Epithelial cell of prostate (primary cell): ENCODE results near the gene ZFP57.
"Not testable (repeated sequence)": the region's sequence is repeated elsewhere in the genome, so short reads cannot be mapped to it uniquely, and the experiment has no call there.

Source experiments
- DNase-seq: peaks from one replicate; pipeline ENCODE4 v3.0.0-alpha.2; 2011; ENCODE audit warnings: low read depth, low spot score
- H3K27ac ChIP-seq: fragments of 450-650 bp; 2 replicates; pipeline ENCODE4 v1.5.1; 2017; ENCODE audit warnings: mild to moderate bottlenecking

The ZFP57 gene

GRCh38 chr6:29696147-29697125 is 15.5 kb upstream of the ZFP57 start:
- H3K27ac ChIP-seq, result no peak overlapping the region
- no peak for DNase-seq

GRCh38 chr6:29694637-29695036 is 13.7 kb upstream of the ZFP57 start:
- no peak overlapping the region for H3K27ac ChIP-seq
- no peak for DNase-seq

- no peak overlapping the region for H3K27ac ChIP-seq
- no peak for DNase-seq
Observed at GRCh38 chr6:29685718-29686326, 4.9 kb upstream of the ZFP57 start.

DNA sequence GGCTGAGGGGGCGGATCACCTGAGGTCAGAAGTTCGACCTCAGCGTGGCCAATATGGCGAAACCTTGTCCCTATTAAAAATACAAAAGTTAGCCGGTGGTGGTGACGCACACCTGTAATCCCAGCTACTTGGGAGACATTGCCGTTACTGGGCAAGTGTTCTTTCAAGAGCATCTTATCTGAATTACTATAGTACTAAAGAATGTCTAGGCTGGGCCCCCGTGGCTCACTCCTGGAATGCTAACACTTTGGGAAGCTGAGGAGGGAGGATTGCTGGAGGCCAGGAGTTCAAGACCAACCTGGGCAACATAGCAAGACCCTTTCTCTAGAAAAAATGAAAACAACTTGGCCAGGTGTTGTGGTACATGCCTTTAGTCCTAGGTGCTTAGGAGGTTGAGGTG is 859 bp upstream of the ZFP57 start:
- no peak overlapping the region for H3K27ac ChIP-seq
- DNase-seq, result no peak

DNA sequence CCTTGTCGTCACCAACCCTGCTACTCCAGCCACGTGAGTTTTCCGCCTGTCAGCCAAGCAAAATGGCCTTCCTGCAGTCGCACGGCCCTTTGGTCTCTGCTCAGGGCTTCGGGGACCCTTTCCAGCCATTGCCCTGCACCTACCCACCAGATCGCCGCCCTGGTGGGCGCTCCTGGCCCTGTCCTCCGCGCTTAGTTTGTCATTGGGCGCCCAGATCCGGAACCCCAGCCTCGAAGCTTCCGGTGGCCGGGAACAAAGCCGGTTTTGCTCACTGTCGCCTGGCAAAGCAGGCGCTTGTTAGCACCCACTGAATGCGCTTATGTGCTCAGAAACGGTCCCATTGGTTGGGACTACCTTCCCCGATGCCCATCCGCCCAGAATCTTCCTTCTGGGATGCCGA is 536 bp downstream of the ZFP57 start:
- no peak for DNase-seq
- peak overlapping the region; percentile 97 for H3K27ac ChIP-seq

GRCh38 chr6:29679962-29680361 is 990 bp downstream of the ZFP57 start:
- peak overlapping the region; percentile 97 for H3K27ac ChIP-seq
- DNase-seq, result no peak

GRCh38 chr6:29678114-29678513 is 2.8 kb downstream of the ZFP57 start:
- peak overlapping the region; percentile 97 for H3K27ac ChIP-seq
- peak; percentile 37 for DNase-seq

- H3K27ac ChIP-seq, result peak overlapping the region; percentile 97
Observed at GRCh38 chr6:29676981-29677601, 3.9 kb downstream of the ZFP57 start.

DNA sequence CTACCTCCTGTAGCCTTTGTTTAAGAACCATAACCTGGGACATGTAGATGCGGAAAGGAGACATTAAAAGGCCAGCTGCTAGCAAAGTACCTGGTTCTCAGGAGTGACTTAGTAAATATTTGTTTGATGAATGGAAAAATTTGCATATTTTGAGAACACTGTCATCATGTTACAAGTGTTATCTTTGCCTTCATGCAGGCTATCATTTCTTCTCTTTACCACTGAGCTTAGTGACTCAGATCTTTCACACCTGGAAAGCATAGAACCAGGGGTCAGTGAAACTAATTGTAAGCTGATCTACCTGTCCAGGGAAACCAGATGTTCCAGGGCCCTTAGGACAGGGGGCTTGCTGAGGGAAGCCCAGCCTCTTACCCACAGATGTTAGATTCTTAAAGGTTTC is 5.4 kb downstream of the ZFP57 start:
- H3K27ac ChIP-seq, result peak overlapping the region; percentile 97

More at GRCh38 chr6:29676981-29677601, 3.9 kb downstream of the ZFP57 start:
- no peak for DNase-seq

DNA sequence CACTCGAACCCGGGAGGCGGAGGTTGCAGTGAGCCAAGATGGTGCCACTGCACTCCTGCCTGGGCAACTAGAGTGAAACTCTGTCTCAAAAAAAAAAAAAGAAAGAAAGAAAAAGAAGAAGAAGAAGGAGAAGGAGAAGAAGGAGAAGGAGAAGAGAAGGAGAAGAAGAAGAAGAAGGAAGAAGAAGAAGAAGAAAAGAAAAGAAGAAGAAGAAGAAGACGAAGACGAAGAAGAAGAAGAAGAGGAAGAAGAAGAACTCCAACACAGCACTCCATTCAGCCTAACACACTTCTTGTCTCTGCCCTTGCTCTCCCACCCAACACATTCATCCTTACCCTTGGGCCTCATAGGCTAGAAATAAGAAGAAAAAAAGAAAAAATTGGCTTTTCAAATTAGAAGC is 6.9 kb downstream of the ZFP57 start:
- no peak for DNase-seq
- H3K27ac ChIP-seq, result no peak overlapping the region

More for the DNA sequence above, 5.4 kb downstream of the ZFP57 start:
- DNase-seq, result no peak

DNA sequence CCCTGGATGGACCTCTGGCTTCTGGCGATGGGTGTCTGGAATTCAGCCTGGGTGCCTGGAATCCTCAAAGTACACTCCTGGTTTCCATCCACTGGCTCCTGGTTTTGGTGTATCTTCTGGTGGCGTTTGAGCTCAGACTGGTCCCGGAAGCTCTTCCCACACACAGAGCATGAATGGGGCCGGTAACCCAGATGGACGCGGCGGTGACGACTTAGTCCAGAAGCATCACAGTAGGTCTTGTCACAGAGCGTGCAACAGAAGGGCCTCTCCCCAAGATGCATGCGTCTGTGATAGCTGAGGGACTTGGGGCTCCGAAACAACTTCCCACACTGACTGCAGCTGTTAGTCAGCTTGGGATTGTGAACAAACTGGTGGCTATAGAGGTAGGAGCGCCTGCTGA is 7.8 kb downstream of the ZFP57 start:
- no peak for DNase-seq
- H3K27ac ChIP-seq, result no peak overlapping the region

DNA sequence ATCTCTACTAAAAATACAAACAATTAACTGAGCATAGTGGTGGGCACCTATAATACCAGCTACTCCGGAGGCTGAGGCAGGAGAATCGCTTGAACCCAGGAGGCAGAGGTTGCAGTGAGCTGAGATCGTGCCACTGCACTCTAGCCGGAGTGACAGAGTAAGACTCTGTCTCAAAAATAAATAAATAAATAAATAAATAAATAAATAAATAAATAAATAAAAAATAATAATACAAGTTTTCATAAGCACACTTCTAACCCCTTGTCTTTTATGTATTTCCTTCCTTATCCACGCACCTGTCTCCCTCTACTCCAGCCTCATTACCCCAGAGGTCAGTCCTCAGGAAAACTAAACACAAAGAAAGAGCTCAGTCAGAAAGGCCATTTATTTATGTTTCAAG is 8.8 kb downstream of the ZFP57 start:
- H3K27ac ChIP-seq, DNase-seq: not testable (repeated sequence)

- DNase-seq, result no peak
- no peak overlapping the region for H3K27ac ChIP-seq
Observed at GRCh38 chr6:29671026-29671425, 9.9 kb downstream of the ZFP57 start.

- H3K27ac ChIP-seq, result no peak overlapping the region
- no peak for DNase-seq
Observed at GRCh38 chr6:29667158-29667557, 13.8 kb downstream of the ZFP57 start.

DNA sequence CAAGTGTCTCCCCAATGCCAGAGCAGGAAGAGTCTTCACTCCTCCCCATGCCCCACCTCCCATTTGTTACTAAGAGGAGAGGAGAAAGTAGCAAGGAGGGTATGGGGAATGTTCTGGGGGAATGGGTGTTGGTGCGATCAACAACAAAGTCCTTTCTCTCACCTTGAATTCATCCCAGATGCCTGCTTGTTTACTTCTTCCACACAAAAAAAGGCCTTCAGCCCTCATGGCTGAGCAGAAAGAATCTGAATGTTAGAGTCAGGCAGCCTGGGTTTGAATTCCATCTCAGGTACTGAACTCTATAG is 14.2 kb downstream of the ZFP57 start:
- no peak for DNase-seq
- H3K27ac ChIP-seq, result no peak overlapping the region

- DNase-seq, result no peak
- H3K27ac ChIP-seq, result no peak overlapping the region
Observed at GRCh38 chr6:29665942-29666825, 14.8 kb downstream of the ZFP57 start.

DNA sequence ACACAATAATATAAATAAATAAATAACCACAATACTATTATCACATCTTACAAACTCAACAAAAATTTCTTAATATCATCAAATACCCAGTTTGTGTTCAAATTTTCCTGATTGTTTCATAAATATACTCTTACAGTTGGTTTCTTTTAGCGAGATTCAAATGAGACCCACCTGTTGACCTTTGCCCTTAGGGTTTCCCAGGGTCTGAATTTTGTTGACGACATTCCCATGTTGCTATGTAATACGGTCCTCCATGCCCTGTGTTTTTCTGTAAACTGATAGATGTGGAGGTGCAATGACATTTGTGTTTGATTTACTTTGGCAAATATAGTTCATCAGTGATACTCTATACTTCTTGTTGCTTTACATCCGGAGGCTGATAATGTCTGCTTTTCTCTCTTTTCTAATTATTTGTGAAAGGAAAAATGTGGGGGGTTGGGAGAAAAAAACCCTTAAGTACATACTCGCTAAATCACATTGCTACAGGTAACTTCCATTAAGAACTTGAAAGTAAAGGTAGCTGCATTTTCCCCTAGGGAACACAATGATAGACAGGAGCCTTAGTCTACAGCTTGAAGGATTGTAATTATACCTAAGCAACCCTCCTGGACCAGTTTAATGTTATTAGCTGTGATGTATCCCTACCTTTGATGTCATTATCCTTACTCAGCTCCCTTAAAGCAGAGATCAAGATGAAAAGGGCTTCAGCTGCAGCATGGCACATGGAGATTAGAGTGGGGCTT is 17.5 kb downstream of the ZFP57 start:
- H3K27ac ChIP-seq, result no peak overlapping the region
- no peak for DNase-seq

GRCh38 chr6:29661502-29662141 is 19.3 kb downstream of the ZFP57 start:
- not testable (repeated sequence) for DNase-seq
- peak overlapping the region; percentile 37 for H3K27ac ChIP-seq

DNA sequence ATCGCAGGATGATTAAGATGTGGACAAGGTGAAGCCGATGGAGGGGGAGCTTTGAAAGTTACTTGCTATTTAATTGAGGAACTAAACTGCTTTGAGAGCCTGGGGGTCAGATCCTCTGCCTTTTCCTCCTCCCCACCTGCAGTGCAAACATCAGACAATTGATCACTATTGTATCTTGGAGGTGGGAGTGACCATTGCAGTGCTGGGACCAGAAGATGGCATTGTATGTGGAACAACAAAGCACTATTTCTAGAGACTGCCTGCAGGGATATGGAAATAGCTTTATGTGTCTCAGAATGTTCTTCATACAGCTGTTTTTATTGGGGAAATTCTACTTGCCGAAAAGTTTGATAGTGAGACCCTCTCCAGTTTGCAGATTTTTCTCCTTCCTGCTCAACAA is 19.9 kb downstream of the ZFP57 start:
- no peak overlapping the region for H3K27ac ChIP-seq

More for the DNA sequence above, 19.9 kb downstream of the ZFP57 start:
- DNase-seq, result no peak
